CD14-positive monocyte (primary cell): ENCODE data around the gene DDX5. TPM values are rescaled to one million over a fixed set of nuclear protein-coding genes. Genes with fewer than 3 reads are reported as not detected.

Experiments used
- DNase-seq, 3 donors: peaks; one replicate each; pipeline ENCODE4 v3.0.0-alpha.2; 2011 to 2022
- H2AFZ ChIP-seq: 2 replicates; pipeline ENCODE4 v1.6.0; 2012; ENCODE audit warnings: mild to moderate bottlenecking, low read depth, low read length, inconsistent platforms; ENCODE audit not compliant: insufficient read depth, poor library complexity, severe bottlenecking
- H3K27ac ChIP-seq, 2 donors: 1 replicate in 1 of 2; 2 replicates in 1 of 2; pipeline ENCODE4 v1.5.1; 2012 to 2013; ENCODE audit warnings: low read length in 2 of 2, control low read depth in 1 of 2, inconsistent platforms in 1 of 2, low read depth in 1 of 2, mild to moderate bottlenecking in 1 of 2
- H3K27me3 ChIP-seq, 2 donors: one replicate each; pipeline versions ENCODE4 v1.6.0 to v1.6.1; 2011 to 2013; ENCODE audit warnings: low read length in 2 of 2; ENCODE audit not compliant: control insufficient read depth in 2 of 2, insufficient read depth in 2 of 2
- H3K36me3 ChIP-seq, 2 donors: replicated peaks in 1 of 2; 1 replicate in 1 of 2; 2 replicates in 1 of 2; pipeline versions ENCODE4 v1.5.1 to v1.6.1; 2012 to 2013; ENCODE audit warnings: low read length in 2 of 2, control low read depth in 1 of 2, inconsistent platforms in 1 of 2, mild to moderate bottlenecking in 1 of 2; ENCODE audit not compliant: insufficient read depth in 2 of 2, control insufficient read depth in 1 of 2
- H3K4me1 ChIP-seq, 2 donors: 1 replicate in 1 of 2; 2 replicates in 1 of 2; pipeline versions ENCODE4 v1.5.1 to v1.6.1; 2012 to 2013; ENCODE audit warnings: low read length in 2 of 2, control low read depth in 1 of 2, inconsistent platforms in 1 of 2, mild to moderate bottlenecking in 1 of 2, moderate library complexity in 1 of 2; ENCODE audit not compliant: insufficient read depth in 2 of 2, control insufficient read depth in 1 of 2
- H3K4me2 ChIP-seq: replicated peaks from 2 replicates; pipeline ENCODE3; 2012; ENCODE audit warnings: low read length, moderate library complexity, mild to moderate bottlenecking; ENCODE audit not compliant: poor library complexity, severe bottlenecking; ENCODE audit errors: extremely low read depth
- H3K4me3 ChIP-seq, 3 experiments: fragments of 200-600 bp in 1 of 3; sonication (generic) in 1 of 3; replicated peaks in 1 of 3; 1 replicate in 2 of 3; 2 replicates in 1 of 3; pipeline ENCODE4 v1.5.1; 2011 to 2013; ENCODE audit warnings: low read length in 3 of 3, mild to moderate bottlenecking in 3 of 3, control low read depth in 2 of 3, low read depth in 2 of 3, inconsistent platforms in 1 of 3, moderate library complexity in 1 of 3
- H3K79me2 ChIP-seq: 2 replicates; pipeline ENCODE4 v1.6.0; 2012; ENCODE audit warnings: mild to moderate bottlenecking, control low read depth, inconsistent platforms, low read length, moderate library complexity; ENCODE audit not compliant: insufficient read depth
- H3K9ac ChIP-seq: 2 replicates; pipeline ENCODE4 v1.6.0; 2017; ENCODE audit warnings: low read length, mild to moderate bottlenecking; ENCODE audit not compliant: insufficient read depth, poor library complexity, severe bottlenecking
- H3K9me3 ChIP-seq, 2 donors: replicated peaks in 1 of 2; 1 replicate in 1 of 2; 2 replicates in 1 of 2; pipeline versions ENCODE4 v1.5.1 to v1.6.1; 2012 to 2013; ENCODE audit warnings: low read length in 2 of 2, control low read depth in 1 of 2; ENCODE audit not compliant: control insufficient read depth in 1 of 2, insufficient read depth in 1 of 2
- H4K20me1 ChIP-seq: 2 replicates; pipeline ENCODE4 v1.6.0; 2012; ENCODE audit warnings: mild to moderate bottlenecking, low read length, control low read depth, moderate library complexity; ENCODE audit not compliant: insufficient read depth
- H3K27ac Mint-ChIP-seq, 7 donors: one replicate each; pipeline ENCODE4 v1.8.0; 2020; ENCODE audit warnings: mild to moderate bottlenecking in 7 of 7, mixed read lengths in 7 of 7, moderate library complexity in 6 of 7, inconsistent platforms in 2 of 7
- H3K27me3 Mint-ChIP-seq, 3 donors: one replicate each; pipeline ENCODE4 v1.8.0; 2021 to 2022; ENCODE audit warnings: low read depth in 3 of 3, mild to moderate bottlenecking in 3 of 3, mixed read lengths in 3 of 3, moderate library complexity in 3 of 3, inconsistent platforms in 1 of 3
- H3K36me3 Mint-ChIP-seq, 2 donors: one replicate each; pipeline ENCODE4 v1.8.0; 2020; ENCODE audit warnings: mixed read lengths in 2 of 2, inconsistent platforms in 1 of 2, mild to moderate bottlenecking in 1 of 2
- H3K4me1 Mint-ChIP-seq: one replicate; pipeline ENCODE4 v1.8.0; 2020; ENCODE audit warnings: mild to moderate bottlenecking, mixed read lengths
- H3K4me3 Mint-ChIP-seq, 2 donors: one replicate each; pipeline ENCODE4 v1.8.0; 2020; ENCODE audit warnings: mild to moderate bottlenecking in 2 of 2, mixed read lengths in 2 of 2, moderate library complexity in 1 of 2
- H3K9me3 Mint-ChIP-seq, 7 donors: one replicate each; pipeline ENCODE4 v1.8.0; 2020 to 2022; ENCODE audit warnings: mixed read lengths in 7 of 7, mild to moderate bottlenecking in 6 of 7, moderate library complexity in 6 of 7, inconsistent platforms in 2 of 7
- CTCF ChIP-seq: fragments of 200-600 bp; IDR thresholded peaks from one replicate; pipeline ENCODE4 v1.8.0; 2022; ENCODE audit warnings: antibody characterized with exemption, mild to moderate bottlenecking
- WGBS: methylation state at CpG from one replicate; pipeline ENCODE4 v1.1.5; 2013; ENCODE audit warnings: missing lambda C conversion rate; ENCODE audit not compliant: insufficient coverage; 5-methylcytosine and 5-hydroxymethylcytosine counted together
- intact Hi-C, 2 donors: fragments of 100-400 bp; cut with micrococcal nuclease; formaldehyde crosslinking; loops; one replicate each; pipeline versions ENCODE4 v1.15.0 to v1.15.1; 2023
- polyA plus RNA-seq, 3 donors: library from polyadenylated mRNA; depleted of rRNA in 1 of 3; unstranded in 2 of 3; stranded (reverse) in 1 of 3; fragments of 300-500 nt in 2 of 3; fragments of >200 nt in 1 of 3; fragmentation: Illumina TruSeq in 2 of 3; gene quantifications; 1 replicate in 2 of 3; 2 replicates in 1 of 3; pipeline ENCODE4 v1.2.3, GENCODE V29; 2012 to 2021

Gene DDX5
- polyA plus RNA-seq, 3 donors, result 642 to 2,061 (median 777) TPM

GRCh38 chr17:64520359-64520758 lies 14.3 kb upstream of the DDX5 start:
- H3K9me3 Mint-ChIP-seq, result no peaks in the 10 kb centered on the region
- no peak overlapping the region for H3K27ac ChIP-seq
- intact Hi-C loops, result no loop called here
- no peaks in the 10 kb centered on the region for H3K9me3 ChIP-seq
- H3K4me1 Mint-ChIP-seq, result peaks cover 7% of the 10 kb centered on the region
- no peak overlapping the region for H3K9ac ChIP-seq
- peaks cover 75 to 100% of the 10 kb centered on the region in 2 donors for H3K36me3 ChIP-seq
- H4K20me1 ChIP-seq, result no peaks in the 10 kb centered on the region
- no peaks in the 10 kb centered on the region for H3K27me3 Mint-ChIP-seq
- H3K79me2 ChIP-seq, result peaks cover 2% of the 10 kb centered on the region
- 65% methylated on average over 4 of the region's 6 CpGs for WGBS
- no peak overlapping the region for H3K4me3 ChIP-seq
- H3K36me3 Mint-ChIP-seq, result peaks cover 57 to 88% of the 10 kb centered on the region in 2 donors
- peak overlapping the region in 1 of 7 donors; percentile 69 for H3K27ac Mint-ChIP-seq
- H3K4me3 Mint-ChIP-seq, result no peak overlapping the region
- H3K27me3 ChIP-seq, result no peaks in the 10 kb centered on the region
- no peak overlapping the region for H3K4me2 ChIP-seq
- no peaks in the 10 kb centered on the region for H3K4me1 ChIP-seq
- TF ChIP-seq CTCF, result no peak
- no peak for DNase-seq
- no peak overlapping the region for H2AFZ ChIP-seq

- Mint-ChIP-seq H3K36me3 (peaks cover 60 to 89% of the 10 kb centered on the region in 2 donors), H3K9me3 (no peaks in the 10 kb centered on the region), H3K4me3 (no peak overlapping the region), H3K4me1 (peaks cover 8% of the 10 kb centered on the region), H3K27me3 (no peaks in the 10 kb centered on the region), H3K27ac (no peak overlapping the region)
- DNase-seq, result no peak
- no peak overlapping the region for H2AFZ ChIP-seq
- peaks cover 74 to 100% of the 10 kb centered on the region in 2 donors for H3K36me3 ChIP-seq
- WGBS, result 100% methylated on average over 3 of the region's 6 CpGs
- no peaks in the 10 kb centered on the region for H3K27me3 ChIP-seq
- H3K4me3 ChIP-seq, result no peak overlapping the region
- H4K20me1 ChIP-seq, result no peaks in the 10 kb centered on the region
- no peak overlapping the region for H3K4me2 ChIP-seq
- no peak overlapping the region for H3K27ac ChIP-seq
- no peaks in the 10 kb centered on the region for H3K4me1 ChIP-seq
- intact Hi-C loops, result no loop called here
- no peak overlapping the region for H3K9ac ChIP-seq
- H3K79me2 ChIP-seq, result peaks cover 2% of the 10 kb centered on the region
- no peaks in the 10 kb centered on the region for H3K9me3 ChIP-seq
- no peak for TF ChIP-seq CTCF
These were observed 13.5 kb upstream of the DDX5 start for GRCh38 chr17:64519601-64520000.
